GM21447 (cell line): Measurements from ENCODE around the gene PDE7B.
A peak's percentile ranks its signal among the peaks of the same experiment; 100 is the strongest.
"Not testable (repeated sequence)": the region's sequence is repeated elsewhere in the genome, so short reads cannot be mapped to it uniquely, and the experiment has no call there.

Experiments
- ATAC-seq: cut with Tn5 transposase; IDR thresholded peaks from one replicate; pipeline ENCODE4 v1.9.1; 2021; ENCODE audit not compliant: unreplicated experiment

PDE7B gene

DNA sequence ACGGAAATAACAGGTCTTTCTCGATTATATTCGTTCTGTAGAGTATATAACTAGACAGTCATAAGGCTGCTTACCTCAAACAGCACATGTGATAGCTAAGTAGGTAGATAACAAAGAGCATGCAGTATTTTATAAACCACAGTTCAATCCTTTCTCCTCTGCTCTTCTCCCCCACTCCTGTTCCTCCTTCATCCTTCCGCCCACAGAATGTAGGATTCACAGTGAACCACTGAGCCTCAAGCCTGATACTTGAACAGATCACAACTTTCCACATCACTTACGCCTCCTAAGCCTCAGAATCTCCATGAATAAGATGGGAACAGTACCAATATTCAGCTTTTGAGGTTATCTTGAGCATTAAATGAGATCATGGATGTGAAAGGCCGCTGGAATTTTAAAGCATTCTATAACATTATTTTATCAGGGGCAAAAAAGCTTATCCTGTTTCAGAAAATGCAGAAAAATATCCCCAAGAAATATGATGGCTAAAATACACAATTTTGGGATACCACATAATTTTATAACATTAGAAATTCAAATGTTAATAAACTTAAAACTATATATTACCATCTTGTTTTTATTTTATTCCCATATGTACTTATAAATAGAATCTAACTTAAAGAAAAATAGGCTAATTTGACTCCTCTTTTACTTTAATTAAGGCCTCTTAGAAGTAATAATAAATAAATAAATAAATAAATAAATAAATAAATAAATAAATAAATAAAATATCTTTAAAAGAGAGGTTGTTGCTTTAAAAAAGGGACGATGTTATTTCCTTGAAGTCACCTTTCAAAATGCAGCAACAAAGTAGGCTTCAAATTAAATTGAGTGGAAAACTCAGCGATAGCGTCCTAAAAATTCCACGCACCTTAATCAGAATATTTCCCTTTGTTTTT, 365.3 kb downstream of the PDE7B start:
- no peak for ATAC-seq

DNA sequence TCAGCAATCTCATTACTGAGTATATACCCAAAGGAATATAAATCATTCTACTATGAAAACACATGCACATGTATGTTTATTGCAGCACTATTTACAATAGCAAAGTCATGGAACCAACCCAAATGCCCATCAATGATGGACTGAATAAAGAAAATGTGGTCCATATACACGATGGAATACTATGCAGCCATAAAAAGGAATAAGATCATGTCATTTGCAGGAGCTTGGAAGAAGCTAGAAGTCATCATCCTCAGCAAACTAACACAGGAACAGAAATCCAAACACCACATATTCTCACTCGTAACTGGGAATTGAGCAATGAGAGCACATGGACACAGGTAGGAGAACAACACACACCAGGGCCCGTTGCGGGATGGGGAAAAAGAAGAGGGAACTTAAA, 373.5 kb downstream of the PDE7B start:
- ATAC-seq: not testable (repeated sequence)

DNA sequence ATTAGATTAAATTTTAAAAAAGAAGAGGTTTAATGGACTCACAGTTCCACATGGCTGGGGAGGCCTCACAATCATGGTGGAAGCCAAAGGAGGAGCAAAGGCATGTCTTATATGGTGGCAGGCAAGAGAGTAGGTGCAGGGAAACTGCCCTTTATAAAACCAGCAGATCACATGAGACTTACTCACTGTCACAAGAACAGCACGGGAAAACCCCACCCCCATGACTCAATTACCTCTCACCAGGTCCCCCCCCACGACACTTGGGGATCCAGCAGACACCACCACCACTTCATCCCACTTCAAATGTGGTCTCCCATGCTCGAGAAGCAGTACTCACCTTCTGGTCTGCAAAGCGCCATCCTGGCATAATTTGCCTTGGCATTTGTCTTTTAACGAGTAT, 374.0 kb downstream of the PDE7B start:
- no peak for ATAC-seq

DNA sequence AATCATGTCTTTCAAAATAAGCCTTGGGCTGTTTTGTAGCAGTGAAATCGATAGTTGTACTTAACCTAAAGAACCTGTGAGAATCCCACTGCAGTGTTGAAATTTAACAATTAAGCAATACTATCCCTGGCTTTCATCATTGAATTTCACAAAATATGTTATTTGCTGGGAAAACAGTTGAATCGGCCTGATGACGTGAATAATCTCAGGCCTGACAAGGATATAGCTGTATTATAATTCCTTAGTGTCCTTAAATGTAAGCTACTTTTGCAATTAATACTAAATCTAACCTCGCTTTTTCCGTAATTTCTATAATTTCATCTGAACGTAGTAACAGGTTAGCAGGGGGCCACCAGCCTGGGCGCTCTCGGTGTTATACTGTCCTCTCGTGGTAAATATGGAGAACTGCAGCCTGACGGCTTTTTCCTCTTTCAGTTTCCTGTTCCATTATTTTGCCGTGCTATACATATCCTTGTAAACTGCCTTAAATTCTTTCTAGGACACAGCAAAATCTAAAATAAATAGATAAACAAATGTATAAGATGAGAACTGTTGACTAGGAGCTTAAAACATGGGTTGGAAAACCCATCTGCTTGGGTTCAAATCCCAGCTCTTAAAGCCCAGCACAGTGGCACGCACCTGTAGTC, 374.6 kb downstream of the PDE7B start:
- peak; percentile 70 for ATAC-seq

DNA sequence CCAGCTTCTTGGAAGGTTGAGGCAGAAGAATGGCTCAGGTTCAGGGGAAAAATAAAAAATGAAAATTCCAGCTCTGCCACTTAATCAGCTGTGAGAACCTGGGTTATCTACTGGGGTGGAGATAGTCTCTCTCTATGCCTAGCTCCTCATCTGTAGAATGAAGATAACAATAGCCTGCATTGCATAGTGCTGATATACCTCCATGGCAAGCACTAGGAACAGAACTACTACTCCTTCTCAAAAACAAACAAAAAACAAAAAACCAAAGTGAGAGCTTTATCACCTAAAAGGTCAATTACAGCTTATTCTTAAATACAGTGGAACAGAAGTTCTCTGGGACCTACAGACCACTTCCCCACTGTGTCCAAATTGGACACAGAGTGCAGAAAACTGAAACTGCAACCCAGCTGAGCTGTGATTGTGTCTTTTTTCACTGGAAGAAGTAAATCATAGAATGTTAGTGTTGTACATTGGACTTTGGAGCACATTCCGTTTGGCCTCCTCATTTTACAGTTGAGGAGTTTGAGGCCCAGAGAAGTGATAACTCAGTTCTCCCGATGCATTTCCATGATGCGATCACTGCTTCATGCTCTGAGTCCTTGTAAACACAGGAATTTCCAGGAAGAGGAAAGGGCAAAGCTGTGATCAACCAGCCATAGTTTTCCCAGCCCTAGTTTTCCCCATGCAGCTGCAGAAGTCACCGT, 375.3 kb downstream of the PDE7B start:
- ATAC-seq: peak; percentile 40

DNA sequence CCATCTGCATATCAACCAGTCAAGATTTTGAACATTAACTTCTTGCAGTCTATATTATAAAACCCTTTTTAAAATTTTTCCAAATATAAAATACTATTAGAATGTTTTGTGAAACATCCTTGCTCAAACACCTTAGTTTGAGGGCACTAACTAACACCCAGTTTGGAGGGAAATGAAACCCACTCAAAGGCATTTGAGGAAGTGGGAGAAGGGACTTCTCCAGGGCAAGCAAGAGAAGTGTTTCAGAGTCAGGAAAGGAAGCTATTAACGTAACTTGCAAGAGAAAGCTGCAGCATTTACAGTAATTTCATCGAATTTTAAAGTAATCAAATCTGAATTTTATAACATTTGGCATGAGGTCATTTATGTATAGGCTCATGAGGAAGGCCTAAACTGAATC, 377.3 kb downstream of the PDE7B start:
- ATAC-seq: no peak

DNA sequence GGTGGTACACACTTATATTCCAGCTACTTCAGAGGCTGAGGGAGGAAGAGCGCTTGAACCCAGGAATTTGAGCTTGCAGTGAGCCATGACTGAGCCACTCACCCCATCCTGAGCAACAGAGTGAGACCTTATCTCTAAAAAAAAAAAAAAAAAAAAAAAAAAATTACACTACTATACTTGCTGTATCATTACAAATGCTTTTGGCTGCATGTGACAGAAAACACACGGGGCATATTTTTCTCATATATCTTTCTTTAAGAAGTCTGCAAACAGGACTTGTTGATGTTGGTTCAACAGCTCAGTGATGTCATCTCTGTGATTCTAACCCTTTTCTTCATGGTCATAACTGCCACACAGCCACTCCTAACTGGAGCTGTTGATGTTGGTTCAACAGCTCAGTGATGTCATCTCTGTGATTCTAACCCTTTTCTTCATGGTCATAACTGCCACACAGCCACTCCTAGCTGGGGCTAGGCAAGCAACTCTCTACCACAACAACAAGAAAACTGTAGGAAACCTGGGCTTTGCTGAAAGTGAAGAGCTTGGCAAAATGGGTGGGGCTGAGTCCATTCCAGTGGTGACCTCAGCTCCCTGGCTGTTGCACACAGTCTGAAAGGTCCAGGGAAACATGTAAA, 378.8 kb downstream of the PDE7B start:
- no peak for ATAC-seq

DNA sequence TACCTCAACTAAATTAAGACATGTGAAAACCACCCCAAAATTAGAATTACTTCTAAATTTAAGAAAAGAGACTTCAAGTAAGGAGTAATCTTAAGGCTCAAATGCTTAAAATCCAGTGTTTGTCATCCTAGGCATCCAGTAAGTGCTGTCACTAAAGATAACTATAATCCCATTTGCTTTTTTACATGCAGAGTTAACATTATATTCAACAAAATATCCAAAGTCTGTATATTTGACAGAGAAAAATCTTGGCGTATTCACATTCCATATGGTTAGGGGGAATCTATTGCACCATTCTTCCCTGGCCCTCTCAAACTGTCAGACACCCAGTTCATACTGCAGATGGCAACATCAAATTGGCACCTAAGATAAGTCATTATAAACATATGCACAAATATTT, 381.2 kb downstream of the PDE7B start:
- no peak for ATAC-seq

DNA sequence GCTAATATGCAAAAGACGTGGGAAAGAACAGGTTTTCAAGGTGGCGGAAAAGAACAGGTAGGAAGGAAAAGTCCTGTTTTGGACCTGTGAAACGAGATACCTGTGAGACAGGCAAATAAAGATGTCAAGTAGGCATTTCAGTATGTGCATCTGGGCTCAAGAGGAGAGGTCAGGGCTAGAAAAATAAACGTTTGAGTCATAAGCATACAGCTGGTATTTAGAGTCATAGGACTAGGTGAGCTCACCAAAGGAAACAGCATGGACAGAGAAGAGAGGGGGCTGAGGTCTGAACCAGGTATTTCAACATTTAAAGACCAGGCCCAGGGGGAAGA, 383.7 kb downstream of the PDE7B start:
- no peak for ATAC-seq

DNA sequence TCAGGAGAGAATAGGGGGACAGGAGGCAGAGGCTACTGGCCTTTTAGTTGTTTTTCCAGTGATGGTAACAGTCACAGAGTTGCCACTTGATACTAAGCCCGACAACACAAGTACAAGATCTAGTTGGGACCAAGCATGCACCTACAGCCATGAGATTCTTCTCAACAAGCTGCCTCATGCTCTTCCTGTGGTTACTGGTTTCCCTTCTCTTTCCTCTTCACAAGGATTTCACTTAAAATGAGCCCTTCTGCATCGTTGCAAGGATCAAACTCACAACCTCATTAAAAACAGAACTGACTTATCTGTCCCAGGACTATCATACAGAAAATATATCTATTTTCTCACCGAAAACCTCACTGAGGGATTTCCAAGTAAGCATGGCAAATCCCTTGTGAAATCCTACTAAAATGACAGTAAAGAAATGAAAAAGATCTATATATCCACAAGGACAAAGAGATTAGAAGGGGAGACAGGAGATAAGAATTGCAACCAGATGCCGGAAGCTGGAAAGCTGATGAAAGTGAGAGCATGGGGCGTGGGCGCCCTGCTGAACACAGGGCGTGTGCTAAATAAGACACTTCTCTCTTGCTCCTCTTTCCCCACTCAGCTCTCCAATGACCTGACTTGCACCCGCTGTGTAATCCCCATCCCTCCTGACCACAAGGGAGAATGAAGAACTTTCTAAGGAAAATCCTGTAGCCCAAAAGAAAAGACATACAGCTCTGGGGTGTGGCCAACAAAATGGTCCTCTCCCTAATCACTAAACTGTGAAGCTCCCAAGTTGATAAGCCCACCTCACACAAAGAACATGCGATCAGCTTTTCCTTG, 385.2 kb downstream of the PDE7B start:
- ATAC-seq: no peak

DNA sequence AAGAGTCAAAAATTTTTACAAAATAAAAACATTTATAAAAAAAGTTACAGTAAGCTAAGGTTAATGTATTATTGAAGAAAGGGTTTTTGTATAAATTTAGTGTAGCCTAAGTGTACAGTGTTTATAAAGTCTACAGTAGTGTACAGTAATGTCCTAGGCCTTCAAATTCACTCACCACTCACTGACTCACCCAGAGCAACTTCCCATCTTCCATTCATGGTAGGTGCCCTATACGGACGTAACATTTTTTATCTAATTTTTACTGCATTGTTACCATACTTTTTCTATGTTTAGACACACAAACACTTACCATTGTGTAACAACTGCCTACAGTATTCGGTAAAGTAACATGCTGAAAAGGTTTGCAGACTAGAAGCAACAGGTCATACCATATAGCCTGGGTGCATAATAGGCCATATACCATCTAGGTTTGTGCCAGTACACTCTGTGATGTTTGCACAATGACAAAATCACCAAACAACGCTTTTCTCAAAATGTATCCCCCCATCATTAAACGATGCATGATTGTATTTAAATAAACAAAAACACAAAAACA, 392.6 kb downstream of the PDE7B start:
- ATAC-seq: no peak
